ENCODE results near the gene NAT16. TPM values are rescaled to one million over a fixed set of nuclear protein-coding genes. Genes with fewer than 3 reads are reported as not detected.

The NAT16 gene
- total and polyA plus RNA-seq, 2 of the 13 experiments (the other 11 are each of a cell fraction or from before 2014, with no cell fraction given), result 0.04 TPM; not detected in 1

- no peak for TF ChIP-seq HMGXB4 (CRISPR knock-in tag; IDR thresholded peaks at IDR 0.05; ENCODE audit: borderline replicate concordance in 1 of 2, low read depth in 1 of 2)
- no peak; the same call in 1 of the 2 replicates for TF ChIP-seq ZSCAN12 (CRISPR knock-in tag; IDR thresholded peaks at IDR 0.05)
- no peak for TF ChIP-seq ZNF530 (CRISPR knock-in tag; IDR thresholded peaks at IDR 0.05; ENCODE audit: low read depth)
- TF ChIP-seq ZNF280B (CRISPR knock-in tag; IDR thresholded peaks at IDR 0.05; ENCODE audit: borderline replicate concordance), result 0 out of 2 replicates have a peak, but pooled peaks have one; percentile 43
- no peak for TF ChIP-seq ZNF773 (CRISPR knock-in tag; IDR thresholded peaks at IDR 0.05; ENCODE audit: borderline replicate concordance)
- TF ChIP-seq ZBTB3 (CRISPR knock-in tag; IDR thresholded peaks at IDR 0.05; ENCODE audit: borderline replicate concordance, low read depth), result no peak; the same call in 1 of the 2 replicates
- no peak for TF ChIP-seq NR2F2 (IDR thresholded peaks at IDR 0.05; ENCODE audit: borderline replicate concordance, low read depth)
- TF ChIP-seq HMGA1 (CRISPR knock-in tag; conservative IDR thresholded peaks at IDR 0.05), result no peak
- peak; percentile 24; the same call in 1 of the 2 replicates for TF ChIP-seq POLR2G (IDR thresholded peaks at IDR 0.05; ENCODE audit: low read depth, low read length)
- TF ChIP-seq ZBTB34 (CRISPR knock-in tag; IDR thresholded peaks at IDR 0.05), result no peak
- TF ChIP-seq ZNF234 (CRISPR knock-in tag; conservative IDR thresholded peaks at IDR 0.05), result no peak
- TF ChIP-seq NR2C2 (CRISPR knock-in tag; IDR thresholded peaks at IDR 0.05; ENCODE audit: borderline replicate concordance), result no peak
- TF ChIP-seq ONECUT2 (CRISPR knock-in tag; IDR thresholded peaks at IDR 0.05), result no peak
- TF ChIP-seq CREM (IDR thresholded peaks at IDR 0.05), result no peak
- no peak for TF ChIP-seq CREM (CRISPR knock-in tag; IDR thresholded peaks at IDR 0.05)
- TF ChIP-seq ZNF205 (CRISPR knock-in tag; IDR thresholded peaks at IDR 0.05), result no peak
- TF ChIP-seq GFI1 (CRISPR knock-in tag; IDR thresholded peaks at IDR 0.05; ENCODE audit: borderline replicate concordance), result no peak
- no peak for TF ChIP-seq ERF (CRISPR knock-in tag; IDR thresholded peaks at IDR 0.05)
- TF ChIP-seq FOXA3 (CRISPR knock-in tag; IDR thresholded peaks at IDR 0.05), result no peak
- TF ChIP-seq ARID2 (CRISPR knock-in tag; IDR thresholded peaks at IDR 0.05; ENCODE audit: borderline replicate concordance), result no peak
- no peak for TF ChIP-seq AGO1 (IDR thresholded peaks at IDR 0.05; ENCODE audit: low read depth, low read length, poor library complexity, severe bottlenecking)
- TF ChIP-seq U2AF1 (optimal IDR thresholded peaks at IDR 0.05; ENCODE audit: low read depth, low read length), result no peak
- TF ChIP-seq TEAD3 (CRISPR knock-in tag; optimal IDR thresholded peaks at IDR 0.05; ENCODE audit: borderline replicate concordance), result no peak
- no peak; the same call in 1 of the 2 replicates for TF ChIP-seq ZSCAN29 (CRISPR knock-in tag; conservative IDR thresholded peaks at IDR 0.05)
- no peak for TF ChIP-seq JUNB (CRISPR knock-in tag; IDR thresholded peaks at IDR 0.05; ENCODE audit: borderline replicate concordance)
These were observed 51.9 kb downstream of the NAT16 start (continued) for GRCh38 chr7:101128040-101128834.
